Gastrocnemius medialis (tissue), 4 donors: Measurements from ENCODE around the gene CD276. TPM values are rescaled to one million over a fixed set of nuclear protein-coding genes. Genes with fewer than 3 reads are reported as not detected.
A peak's percentile ranks its signal among the peaks of the same experiment; 100 is the strongest.

Experiments
- ATAC-seq, 2 donors: fragments of 150-250 bp; one replicate each; pipeline ENCODE4 v1.9.1; 2016
- DNase-seq, 2 donors: peaks; one replicate each; pipeline ENCODE4 v3.0.0-alpha.2; 2019
- H3K27ac ChIP-seq, 4 donors: fragments of 200-600 bp; sonication (generic); 1 replicate in 1 of 4; 2 replicates in 3 of 4; pipeline ENCODE4 v1.5.1; 2016 to 2018; ENCODE audit warnings: mild to moderate bottlenecking in 2 of 4, moderate library complexity in 1 of 4
- H3K27me3 ChIP-seq, 3 donors: fragments of 200-600 bp; sonication (generic) in 2 of 3; 1 replicate in 1 of 3; 2 replicates in 2 of 3; pipeline versions ENCODE4 v1.5.1 to v1.6.0; 2016 to 2019; ENCODE audit warnings: mild to moderate bottlenecking in 1 of 3, moderate library complexity in 1 of 3
- H3K36me3 ChIP-seq, 2 donors: fragments of 200-600 bp; sonication (generic) in 1 of 2; one replicate each; pipeline ENCODE4 v1.5.1; 2017 to 2018
- H3K4me1 ChIP-seq, 2 donors: fragments of 200-600 bp; sonication (generic) in 1 of 2; one replicate each; pipeline ENCODE4 v1.5.1; 2016 to 2017; ENCODE audit warnings: mild to moderate bottlenecking in 2 of 2
- H3K4me3 ChIP-seq, 4 donors: fragments of 200-600 bp; sonication (generic) in 3 of 4; 1 replicate in 1 of 4; 2 replicates in 3 of 4; pipeline ENCODE4 v1.5.1; 2016 to 2019; ENCODE audit warnings: mild to moderate bottlenecking in 2 of 4
- H3K9me3 ChIP-seq, 3 donors: fragments of 200-600 bp; sonication (generic) in 2 of 3; 1 replicate in 1 of 3; 2 replicates in 2 of 3; pipeline ENCODE4 v1.5.1; 2016 to 2019
- POLR2A ChIP-seq, 2 donors: fragments of 450-650 bp; IDR thresholded peaks; one replicate each; pipeline ENCODE4 v1.6.1; 2017; ENCODE audit warnings: antibody characterized with exemption in 2 of 2, mild to moderate bottlenecking in 2 of 2, moderate library complexity in 2 of 2
- in situ Hi-C, 4 donors: fragments of 200-750 bp; cut with MboI; loops; one replicate each; pipeline versions ENCODE4 v1.15.0 to v1.8.0; 2017; ENCODE audit warnings: low sequenced_read_pairs in 4 of 4
- intact Hi-C: fragments of 100-400 bp; cut with DNase I; formaldehyde crosslinking; loops from one replicate; pipeline ENCODE4 v1.15.1; 2023; ENCODE audit warnings: low total_unique reads
- total RNA-seq, 4 donors: library from RNA; depleted of rRNA; stranded (reverse); fragments of >200 nt; gene quantifications; one replicate each; pipeline versions ENCODE4 v1.1.0 to v1.2.3, GENCODE V29; 2016
- TF ChIP-seq, protein P1 (sequence below), 5 experiments: fragments of 450-650 bp in 3 of 5; fragments of 200-600 bp in 2 of 5; sonication (generic) in 2 of 5; IDR thresholded peaks in 4 of 5; conservative IDR thresholded peaks in 1 of 5; 1 replicate in 4 of 5; 2 replicates in 1 of 5; pipeline ENCODE4 v1.5.1; 2016 to 2019; ENCODE audit warnings: antibody characterized with exemption in 5 of 5, mild to moderate bottlenecking in 3 of 5, moderate library complexity in 3 of 5

Gene CD276
- total RNA-seq, 4 donors from 2014 or later, result 9.6 to 21.4 (median 16.6) TPM

DNA sequence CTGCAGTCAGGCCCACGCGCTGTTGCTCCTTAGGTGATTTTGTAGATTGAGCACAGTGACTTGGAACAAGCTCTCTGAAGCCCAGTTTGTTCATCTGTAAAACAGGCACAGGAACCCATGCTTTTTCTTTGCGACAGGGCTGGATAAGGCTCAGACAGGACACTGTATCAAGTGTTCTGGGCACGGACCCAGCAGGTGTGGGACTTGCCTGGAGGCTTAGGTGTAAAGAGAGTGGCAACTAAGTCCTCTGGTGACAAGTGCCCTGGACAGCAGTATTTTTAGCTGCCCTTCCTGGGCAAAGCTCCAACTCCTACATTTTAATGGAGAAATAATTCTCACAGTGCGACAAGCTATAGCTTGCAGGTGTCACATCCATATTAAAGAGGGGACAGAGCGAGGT is 32.2 kb downstream of the CD276 start:
- ATAC-seq (peak in 1 of 2 donors; percentile 44), DNase-seq (peak; percentile 16 to 56)
- in situ Hi-C loops, result no loop called here
- TF ChIP-seq POLR2A (IDR thresholded peaks at IDR 0.05), result no peak
- TF ChIP-seq, protein P1, sequence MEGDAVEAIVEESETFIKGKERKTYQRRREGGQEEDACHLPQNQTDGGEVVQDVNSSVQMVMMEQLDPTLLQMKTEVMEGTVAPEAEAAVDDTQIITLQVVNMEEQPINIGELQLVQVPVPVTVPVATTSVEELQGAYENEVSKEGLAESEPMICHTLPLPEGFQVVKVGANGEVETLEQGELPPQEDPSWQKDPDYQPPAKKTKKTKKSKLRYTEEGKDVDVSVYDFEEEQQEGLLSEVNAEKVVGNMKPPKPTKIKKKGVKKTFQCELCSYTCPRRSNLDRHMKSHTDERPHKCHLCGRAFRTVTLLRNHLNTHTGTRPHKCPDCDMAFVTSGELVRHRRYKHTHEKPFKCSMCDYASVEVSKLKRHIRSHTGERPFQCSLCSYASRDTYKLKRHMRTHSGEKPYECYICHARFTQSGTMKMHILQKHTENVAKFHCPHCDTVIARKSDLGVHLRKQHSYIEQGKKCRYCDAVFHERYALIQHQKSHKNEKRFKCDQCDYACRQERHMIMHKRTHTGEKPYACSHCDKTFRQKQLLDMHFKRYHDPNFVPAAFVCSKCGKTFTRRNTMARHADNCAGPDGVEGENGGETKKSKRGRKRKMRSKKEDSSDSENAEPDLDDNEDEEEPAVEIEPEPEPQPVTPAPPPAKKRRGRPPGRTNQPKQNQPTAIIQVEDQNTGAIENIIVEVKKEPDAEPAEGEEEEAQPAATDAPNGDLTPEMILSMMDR (IDR thresholded peaks at IDR 0.05 in 4 of 5, conservative IDR thresholded peaks at IDR 0.05 in 1 of 5), result no peak
- H3K27ac ChIP-seq, result no peak overlapping the region
- H3K4me3 ChIP-seq, result no peak overlapping the region
- intact Hi-C loops, result no loop called here
- no peaks in the 10 kb centered on the region for H3K27me3 ChIP-seq
- peaks cover 0 to 8% of the 10 kb centered on the region in 2 donors for H3K4me1 ChIP-seq
- no peaks in the 10 kb centered on the region for H3K9me3 ChIP-seq
- H3K36me3 ChIP-seq, result peaks cover 0 to 20% of the 10 kb centered on the region in 2 donors

- Histone ChIP-seq H3K4me1 (peaks cover 0 to 8% of the 10 kb centered on the region in 2 donors), H3K27ac (no peak overlapping the region), H3K9me3 (no peaks in the 10 kb centered on the region), H3K4me3 (no peak overlapping the region), H3K27me3 (no peaks in the 10 kb centered on the region), H3K36me3 (peaks cover 0 to 18% of the 10 kb centered on the region in 2 donors)
- TF ChIP-seq POLR2A (IDR thresholded peaks at IDR 0.05), result no peak
- TF ChIP-seq, protein P1 (IDR thresholded peaks at IDR 0.05 in 4 of 5, conservative IDR thresholded peaks at IDR 0.05 in 1 of 5), result no peak
- DNase-seq (no peak), ATAC-seq (no peak)
- in situ Hi-C loops, result no loop called here
- intact Hi-C loops, result no loop called here
These were observed 33.0 kb downstream of the CD276 start for GRCh38 chr15:73717206-73717605.

DNA sequence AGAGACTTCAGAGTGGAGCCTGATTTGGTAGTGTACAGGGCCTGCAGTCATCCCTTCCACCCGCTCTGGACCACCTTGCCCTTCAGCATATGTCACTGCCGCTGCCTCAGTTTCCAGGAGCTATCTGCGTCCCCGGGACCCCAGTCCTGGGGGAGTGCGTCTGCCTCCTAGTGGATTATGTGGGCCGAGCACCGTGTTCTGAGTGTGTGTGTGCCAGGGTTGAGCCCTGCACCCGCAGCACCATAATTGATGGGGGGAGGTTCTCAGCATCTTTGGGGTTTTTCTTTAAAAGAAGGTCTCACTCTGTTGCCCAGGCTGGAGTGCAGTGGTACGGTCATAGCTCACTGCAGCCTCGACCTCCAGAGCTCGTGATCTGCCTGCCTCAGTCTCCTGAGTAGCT is 33.6 kb downstream of the CD276 start:
- ATAC-seq (no peak), DNase-seq (no peak)
- peaks cover 0 to 8% of the 10 kb centered on the region in 2 donors for H3K4me1 ChIP-seq
- H3K9me3 ChIP-seq, result no peaks in the 10 kb centered on the region
- in situ Hi-C loops (no loop called here), intact Hi-C loops (no loop called here)
- H3K4me3 ChIP-seq, result no peak overlapping the region
- no peak overlapping the region for H3K27ac ChIP-seq
- H3K36me3 ChIP-seq, result peaks cover 0 to 14% of the 10 kb centered on the region in 2 donors
- H3K27me3 ChIP-seq, result no peaks in the 10 kb centered on the region
- TF ChIP-seq POLR2A (IDR thresholded peaks at IDR 0.05), result no peak
- TF ChIP-seq, protein P1 (IDR thresholded peaks at IDR 0.05 in 4 of 5, conservative IDR thresholded peaks at IDR 0.05 in 1 of 5), result peak in 1 of 5 experiments; percentile 10

GRCh38 chr15:73718694-73719093 is 34.5 kb downstream of the CD276 start:
- intact Hi-C loops, result no loop called here
- Histone ChIP-seq H3K36me3 (peaks cover 0 to 5% of the 10 kb centered on the region in 2 donors), H3K27me3 (no peaks in the 10 kb centered on the region), H3K4me1 (peaks cover 0 to 8% of the 10 kb centered on the region in 2 donors), H3K4me3 (no peak overlapping the region), H3K9me3 (no peaks in the 10 kb centered on the region), H3K27ac (no peak overlapping the region)
- DNase-seq (no peak), ATAC-seq (no peak)
- in situ Hi-C loops, result no loop called here
- TF ChIP-seq POLR2A (IDR thresholded peaks at IDR 0.05), result no peak
- TF ChIP-seq, protein P1 (IDR thresholded peaks at IDR 0.05 in 4 of 5, conservative IDR thresholded peaks at IDR 0.05 in 1 of 5), result no peak

DNA sequence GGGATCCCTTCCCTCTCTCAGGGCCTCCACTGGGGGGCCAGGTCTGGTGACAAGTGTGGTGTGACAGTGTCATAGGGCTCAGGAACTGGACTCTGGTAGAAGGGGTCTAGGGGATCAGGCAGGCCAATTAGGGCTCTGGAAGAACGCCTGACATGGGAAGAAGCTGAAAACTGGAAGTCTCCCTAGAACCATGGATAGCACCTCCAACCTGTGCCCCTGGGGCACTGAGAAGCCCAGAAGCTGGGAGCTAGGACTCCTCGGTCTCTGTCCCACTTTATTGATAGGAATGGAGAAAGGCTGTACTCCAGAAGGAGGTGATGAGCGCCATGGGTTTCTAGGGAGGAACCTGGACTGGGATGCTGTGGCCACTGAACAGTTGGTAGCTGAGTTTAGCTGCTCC is 38.2 kb downstream of the CD276 start:
- intact Hi-C loops (no loop called here), in situ Hi-C loops (no loop called here)
- TF ChIP-seq, protein P1 (IDR thresholded peaks at IDR 0.05 in 4 of 5, conservative IDR thresholded peaks at IDR 0.05 in 1 of 5), result no peak
- TF ChIP-seq POLR2A (IDR thresholded peaks at IDR 0.05), result no peak
- H3K4me1 ChIP-seq, result peaks cover 0 to 5% of the 10 kb centered on the region in 2 donors
- H3K36me3 ChIP-seq, result no peaks in the 10 kb centered on the region
- H3K9me3 ChIP-seq, result no peaks in the 10 kb centered on the region
- no peak overlapping the region for H3K4me3 ChIP-seq
- DNase-seq, result no peak
- ATAC-seq, result no peak
- no peak overlapping the region for H3K27ac ChIP-seq
- H3K27me3 ChIP-seq, result no peaks in the 10 kb centered on the region
